WERI-Rb-1 (cell line): ENCODE measurements around the gene GRIP2.

Experiments
- DNase-seq: peaks from one replicate; pipeline ENCODE4 v3.0.0-alpha.2; 2020
- H3K27ac ChIP-seq: fragments of 250-450 bp; sonication (Bioruptor Pico); 2 replicates; pipeline ENCODE4 v1.5.1; 2020; ENCODE audit warnings: mild to moderate bottlenecking, moderate library complexity
- H3K27me3 ChIP-seq: fragments of 250-450 bp; sonication (Bioruptor Pico); 2 replicates; pipeline ENCODE4 v1.5.1; 2021; ENCODE audit warnings: mild to moderate bottlenecking, low read depth, moderate library complexity; ENCODE audit not compliant: insufficient read depth, severe bottlenecking
- H3K36me3 ChIP-seq: fragments of 250-450 bp; sonication (Bioruptor Pico); 2 replicates; pipeline ENCODE4 v1.5.1; 2020; ENCODE audit warnings: mild to moderate bottlenecking, moderate library complexity
- H3K4me3 ChIP-seq: 2 replicates; pipeline ENCODE4 v1.5.1; 2011; ENCODE audit warnings: low read depth, mild to moderate bottlenecking, control low read depth, low read length
- H3K9me3 ChIP-seq: fragments of 250-450 bp; sonication (Bioruptor Pico); 2 replicates; pipeline ENCODE4 v1.5.1; 2021; ENCODE audit warnings: mild to moderate bottlenecking, moderate library complexity; ENCODE audit not compliant: severe bottlenecking
- TF ChIP-seq, protein P1 (sequence below): IDR thresholded peaks from 2 replicates; pipeline ENCODE4 v1.5.1; 2011; ENCODE audit warnings: low read depth, mild to moderate bottlenecking, control low read depth, inconsistent platforms, low read length

The GRIP2 gene

DNA sequence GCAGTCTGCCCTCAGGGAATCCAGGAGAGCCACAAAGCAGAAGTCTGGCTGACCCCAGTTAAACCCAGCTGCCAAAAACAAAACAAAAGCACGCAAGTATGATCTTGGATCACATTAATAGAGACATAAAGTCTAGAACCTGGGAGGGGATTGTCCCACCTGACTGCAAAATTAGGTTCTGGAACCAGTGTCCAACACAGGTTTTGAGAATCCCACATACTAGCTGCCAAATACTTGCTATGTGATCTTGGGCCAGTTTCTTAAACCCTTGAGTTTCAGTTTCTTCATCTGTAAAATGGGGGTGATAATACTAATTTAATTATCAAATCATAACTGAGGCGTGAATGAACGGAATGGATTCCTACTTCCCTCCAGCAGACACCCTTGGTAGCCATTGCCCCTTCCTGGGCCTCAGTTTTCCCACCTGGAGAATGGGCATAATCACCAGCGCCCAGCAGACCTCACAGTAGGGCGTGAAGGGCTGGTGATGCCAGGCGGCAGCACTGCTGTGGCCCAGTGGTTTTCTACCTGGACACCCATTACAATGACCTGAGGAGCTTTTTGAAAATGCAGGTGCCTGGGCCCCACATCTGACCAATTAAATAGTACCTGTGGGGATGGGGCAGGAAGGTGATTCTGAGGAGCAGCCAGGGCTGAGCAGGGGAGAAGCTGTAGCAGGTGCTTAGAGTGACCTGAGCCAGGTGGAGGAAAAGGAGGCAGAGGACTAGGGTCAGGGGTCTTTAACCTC is 32.2 kb downstream of the GRIP2 start:
- no peak for DNase-seq
- Histone ChIP-seq H3K27ac (no peak overlapping the region), H3K36me3 (no peaks in the 10 kb centered on the region), H3K9me3 (peaks cover under 1% of the 10 kb centered on the region), H3K27me3 (no peaks in the 10 kb centered on the region), H3K4me3 (no peak overlapping the region)
- TF ChIP-seq, protein P1, sequence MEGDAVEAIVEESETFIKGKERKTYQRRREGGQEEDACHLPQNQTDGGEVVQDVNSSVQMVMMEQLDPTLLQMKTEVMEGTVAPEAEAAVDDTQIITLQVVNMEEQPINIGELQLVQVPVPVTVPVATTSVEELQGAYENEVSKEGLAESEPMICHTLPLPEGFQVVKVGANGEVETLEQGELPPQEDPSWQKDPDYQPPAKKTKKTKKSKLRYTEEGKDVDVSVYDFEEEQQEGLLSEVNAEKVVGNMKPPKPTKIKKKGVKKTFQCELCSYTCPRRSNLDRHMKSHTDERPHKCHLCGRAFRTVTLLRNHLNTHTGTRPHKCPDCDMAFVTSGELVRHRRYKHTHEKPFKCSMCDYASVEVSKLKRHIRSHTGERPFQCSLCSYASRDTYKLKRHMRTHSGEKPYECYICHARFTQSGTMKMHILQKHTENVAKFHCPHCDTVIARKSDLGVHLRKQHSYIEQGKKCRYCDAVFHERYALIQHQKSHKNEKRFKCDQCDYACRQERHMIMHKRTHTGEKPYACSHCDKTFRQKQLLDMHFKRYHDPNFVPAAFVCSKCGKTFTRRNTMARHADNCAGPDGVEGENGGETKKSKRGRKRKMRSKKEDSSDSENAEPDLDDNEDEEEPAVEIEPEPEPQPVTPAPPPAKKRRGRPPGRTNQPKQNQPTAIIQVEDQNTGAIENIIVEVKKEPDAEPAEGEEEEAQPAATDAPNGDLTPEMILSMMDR = no peak

DNA sequence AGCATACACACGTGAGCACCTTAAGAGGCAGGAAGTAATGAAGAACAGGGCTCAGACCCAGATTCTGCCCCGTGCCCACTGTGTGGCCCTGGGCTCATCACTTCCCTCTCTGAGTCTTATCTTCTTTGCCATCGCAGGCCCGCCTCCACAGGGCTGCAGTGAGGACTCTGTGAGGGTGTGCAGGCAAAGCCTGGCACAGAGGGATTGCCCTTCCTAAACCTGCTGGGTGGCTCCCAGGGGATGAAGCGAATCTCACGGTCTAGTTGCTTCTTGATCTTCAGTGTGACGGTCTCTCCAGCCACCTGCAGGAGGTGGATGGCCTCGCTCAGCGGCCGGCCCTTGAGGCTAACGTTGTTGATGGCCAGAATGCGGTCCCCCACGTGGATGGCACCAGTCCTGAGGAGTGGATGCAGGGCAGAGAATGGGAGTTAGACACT is 32.8 kb downstream of the GRIP2 start:
- DNase-seq = no peak
- TF ChIP-seq, protein P1 = no peak
- H3K4me3 ChIP-seq = no peak overlapping the region
- no peaks in the 10 kb centered on the region for H3K27me3 ChIP-seq
- no peak overlapping the region for H3K27ac ChIP-seq
- H3K36me3 ChIP-seq = no peaks in the 10 kb centered on the region
- H3K9me3 ChIP-seq = peaks cover 3% of the 10 kb centered on the region

DNA sequence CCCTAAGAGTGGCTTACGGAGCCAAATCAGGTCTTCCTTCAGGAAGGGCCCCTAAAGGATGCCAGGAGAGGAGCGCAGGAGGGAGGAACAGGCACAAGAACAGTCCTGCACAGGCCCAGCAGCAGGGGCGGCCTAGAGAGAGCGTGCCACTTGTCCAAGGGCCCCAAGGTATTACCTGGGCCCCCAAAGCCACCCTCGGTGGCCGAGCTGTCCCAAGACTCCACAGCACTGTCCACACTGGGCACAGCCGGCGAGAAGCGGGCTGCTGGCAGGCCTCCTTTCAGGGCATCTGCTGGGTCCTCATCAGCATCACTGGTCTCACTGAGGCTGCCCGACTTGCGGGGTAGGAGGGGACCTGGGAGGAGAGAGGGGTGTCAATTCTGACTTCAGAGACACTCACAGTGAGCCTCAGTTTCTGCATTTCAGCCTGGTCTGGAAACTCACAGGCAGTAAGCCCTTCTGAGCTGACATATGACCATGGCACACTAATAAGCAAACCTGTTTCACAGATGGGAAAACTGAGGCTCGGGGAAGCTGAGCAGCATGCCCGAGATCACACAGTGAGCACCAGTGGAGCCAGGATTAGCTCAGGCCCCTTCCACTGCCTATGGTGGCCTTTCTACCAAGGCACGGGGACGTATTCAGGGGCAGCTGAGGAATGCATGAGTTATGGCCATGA is 33.4 kb downstream of the GRIP2 start:
- Histone ChIP-seq H3K27me3 (no peaks in the 10 kb centered on the region), H3K36me3 (no peaks in the 10 kb centered on the region), H3K27ac (no peak overlapping the region), H3K9me3 (peaks cover 3% of the 10 kb centered on the region), H3K4me3 (no peak overlapping the region)
- TF ChIP-seq, protein P1 = no peak
- no peak for DNase-seq

DNA sequence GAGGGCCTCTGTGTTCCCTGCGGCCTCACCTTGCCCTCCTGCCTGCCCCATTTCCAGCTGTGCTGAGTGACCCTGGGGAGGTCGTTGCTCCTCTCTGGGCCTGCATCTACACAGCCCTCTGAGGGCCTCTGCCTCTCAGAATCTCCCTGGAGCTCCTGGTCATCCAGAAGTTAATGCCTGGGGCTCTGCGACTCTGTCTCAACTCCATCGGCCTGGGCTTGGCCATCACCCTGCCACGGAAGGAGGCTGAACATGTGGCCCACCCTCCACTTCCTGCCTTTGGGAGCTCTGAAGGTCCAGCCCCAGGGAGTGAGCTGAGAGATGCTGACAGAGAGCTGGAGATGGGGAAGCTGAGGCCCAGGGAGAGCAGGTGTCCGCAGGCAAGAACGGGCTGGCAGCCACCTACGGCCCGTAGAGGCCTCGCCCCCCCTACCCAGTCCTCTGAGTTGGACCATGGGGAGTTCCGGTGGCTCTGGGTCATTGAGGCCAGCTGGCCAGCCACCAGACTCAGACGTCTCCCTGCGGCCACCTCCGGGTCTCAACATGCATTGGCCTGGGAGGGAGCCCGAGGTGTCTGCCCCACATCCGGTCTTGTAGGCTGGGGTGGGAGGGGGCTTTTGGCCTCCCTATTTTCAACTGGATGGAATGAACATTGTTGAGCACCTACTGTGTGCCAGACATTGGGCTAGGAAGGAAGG is 34.2 kb downstream of the GRIP2 start:
- Histone ChIP-seq H3K27ac (no peak overlapping the region), H3K27me3 (no peaks in the 10 kb centered on the region), H3K36me3 (no peaks in the 10 kb centered on the region), H3K9me3 (peaks cover 3% of the 10 kb centered on the region), H3K4me3 (no peak overlapping the region)
- TF ChIP-seq, protein P1 = no peak
- peak; percentile 6 for DNase-seq

DNA sequence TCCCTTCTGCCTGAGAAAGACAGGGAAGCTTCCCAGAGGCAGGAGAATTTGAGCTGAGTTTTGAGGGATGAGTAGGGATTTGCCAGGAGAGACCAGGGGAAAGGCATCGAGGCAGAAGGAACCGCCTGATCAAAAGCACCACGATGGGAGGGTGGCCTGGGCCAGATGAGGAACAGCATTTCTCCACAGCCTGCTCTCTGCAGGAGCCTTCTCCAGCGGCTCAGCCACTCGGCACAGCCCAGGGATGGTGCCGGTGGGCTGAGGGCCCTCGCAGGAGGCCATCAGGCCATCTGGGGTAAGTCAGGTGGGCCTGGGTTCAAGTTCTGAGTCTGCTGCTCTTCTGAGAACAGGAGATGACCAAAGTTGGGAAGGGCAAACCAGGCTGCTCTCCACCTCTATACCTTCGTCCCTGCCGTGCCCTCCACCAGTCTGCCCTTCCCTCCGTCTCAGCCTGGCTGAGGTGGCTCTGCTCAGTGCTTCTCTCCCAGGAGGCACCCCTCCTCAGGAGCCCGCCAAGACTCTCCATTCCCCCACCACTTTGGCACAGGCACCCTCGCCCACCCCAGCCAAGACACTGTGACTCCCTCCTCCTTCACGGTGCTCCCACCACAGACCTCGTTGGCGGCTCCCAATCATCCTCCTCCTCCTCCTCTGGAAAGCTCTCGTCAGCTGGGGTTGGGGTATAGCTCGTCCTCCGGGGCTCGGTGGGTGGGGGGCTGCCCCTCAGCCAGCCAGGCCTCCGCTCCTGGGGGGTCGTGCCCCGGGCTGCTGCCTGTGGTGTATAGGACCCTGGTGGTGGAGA is 34.9 kb downstream of the GRIP2 start:
- Histone ChIP-seq H3K36me3 (no peaks in the 10 kb centered on the region), H3K4me3 (no peak overlapping the region), H3K27me3 (no peaks in the 10 kb centered on the region), H3K27ac (no peak overlapping the region), H3K9me3 (peaks cover 3% of the 10 kb centered on the region)
- TF ChIP-seq, protein P1 = no peak
- peak; percentile 4 for DNase-seq
